Measurements from ENCODE around the gene TBX18. TPM values are rescaled to one million over a fixed set of nuclear protein-coding genes. Genes with fewer than 3 reads are reported as not detected.

The TBX18 gene
- total and polyA plus RNA-seq, 9 of the 15 experiments (the other 6 are each of a cell fraction or from before 2014, with no cell fraction given) = 4.0 to 36.1 (median 20.7) TPM

GRCh38 chr6:84791233-84791632 lies 26.8 kb upstream of the TBX18 start (continued):
- TF ChIP-seq, protein P1, sequence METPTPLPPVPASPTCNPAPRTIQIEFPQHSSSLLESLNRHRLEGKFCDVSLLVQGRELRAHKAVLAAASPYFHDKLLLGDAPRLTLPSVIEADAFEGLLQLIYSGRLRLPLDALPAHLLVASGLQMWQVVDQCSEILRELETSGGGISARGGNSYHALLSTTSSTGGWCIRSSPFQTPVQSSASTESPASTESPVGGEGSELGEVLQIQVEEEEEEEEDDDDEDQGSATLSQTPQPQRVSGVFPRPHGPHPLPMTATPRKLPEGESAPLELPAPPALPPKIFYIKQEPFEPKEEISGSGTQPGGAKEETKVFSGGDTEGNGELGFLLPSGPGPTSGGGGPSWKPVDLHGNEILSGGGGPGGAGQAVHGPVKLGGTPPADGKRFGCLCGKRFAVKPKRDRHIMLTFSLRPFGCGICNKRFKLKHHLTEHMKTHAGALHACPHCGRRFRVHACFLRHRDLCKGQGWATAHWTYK (CRISPR knock-in tag; IDR thresholded peaks at IDR 0.05) = no peak
- no peak for TF ChIP-seq SMAD2 (IDR thresholded peaks at IDR 0.05; ENCODE audit: low read depth, low read length)
- no peak for TF ChIP-seq ZC3H4 (CRISPR knock-in tag; IDR thresholded peaks at IDR 0.05; ENCODE audit: borderline replicate concordance)
- no peak for TF ChIP-seq ZNF165 (CRISPR knock-in tag; IDR thresholded peaks at IDR 0.05; ENCODE audit: borderline replicate concordance)
- TF ChIP-seq ZEB2 (IDR thresholded peaks at IDR 0.05) = no peak
- no peak for TF ChIP-seq ZNF239 (CRISPR knock-in tag; IDR thresholded peaks at IDR 0.05)
- TF ChIP-seq ZFP30 (CRISPR knock-in tag; IDR thresholded peaks at IDR 0.05; ENCODE audit: borderline replicate concordance) = no peak
- TF ChIP-seq, protein P2, sequence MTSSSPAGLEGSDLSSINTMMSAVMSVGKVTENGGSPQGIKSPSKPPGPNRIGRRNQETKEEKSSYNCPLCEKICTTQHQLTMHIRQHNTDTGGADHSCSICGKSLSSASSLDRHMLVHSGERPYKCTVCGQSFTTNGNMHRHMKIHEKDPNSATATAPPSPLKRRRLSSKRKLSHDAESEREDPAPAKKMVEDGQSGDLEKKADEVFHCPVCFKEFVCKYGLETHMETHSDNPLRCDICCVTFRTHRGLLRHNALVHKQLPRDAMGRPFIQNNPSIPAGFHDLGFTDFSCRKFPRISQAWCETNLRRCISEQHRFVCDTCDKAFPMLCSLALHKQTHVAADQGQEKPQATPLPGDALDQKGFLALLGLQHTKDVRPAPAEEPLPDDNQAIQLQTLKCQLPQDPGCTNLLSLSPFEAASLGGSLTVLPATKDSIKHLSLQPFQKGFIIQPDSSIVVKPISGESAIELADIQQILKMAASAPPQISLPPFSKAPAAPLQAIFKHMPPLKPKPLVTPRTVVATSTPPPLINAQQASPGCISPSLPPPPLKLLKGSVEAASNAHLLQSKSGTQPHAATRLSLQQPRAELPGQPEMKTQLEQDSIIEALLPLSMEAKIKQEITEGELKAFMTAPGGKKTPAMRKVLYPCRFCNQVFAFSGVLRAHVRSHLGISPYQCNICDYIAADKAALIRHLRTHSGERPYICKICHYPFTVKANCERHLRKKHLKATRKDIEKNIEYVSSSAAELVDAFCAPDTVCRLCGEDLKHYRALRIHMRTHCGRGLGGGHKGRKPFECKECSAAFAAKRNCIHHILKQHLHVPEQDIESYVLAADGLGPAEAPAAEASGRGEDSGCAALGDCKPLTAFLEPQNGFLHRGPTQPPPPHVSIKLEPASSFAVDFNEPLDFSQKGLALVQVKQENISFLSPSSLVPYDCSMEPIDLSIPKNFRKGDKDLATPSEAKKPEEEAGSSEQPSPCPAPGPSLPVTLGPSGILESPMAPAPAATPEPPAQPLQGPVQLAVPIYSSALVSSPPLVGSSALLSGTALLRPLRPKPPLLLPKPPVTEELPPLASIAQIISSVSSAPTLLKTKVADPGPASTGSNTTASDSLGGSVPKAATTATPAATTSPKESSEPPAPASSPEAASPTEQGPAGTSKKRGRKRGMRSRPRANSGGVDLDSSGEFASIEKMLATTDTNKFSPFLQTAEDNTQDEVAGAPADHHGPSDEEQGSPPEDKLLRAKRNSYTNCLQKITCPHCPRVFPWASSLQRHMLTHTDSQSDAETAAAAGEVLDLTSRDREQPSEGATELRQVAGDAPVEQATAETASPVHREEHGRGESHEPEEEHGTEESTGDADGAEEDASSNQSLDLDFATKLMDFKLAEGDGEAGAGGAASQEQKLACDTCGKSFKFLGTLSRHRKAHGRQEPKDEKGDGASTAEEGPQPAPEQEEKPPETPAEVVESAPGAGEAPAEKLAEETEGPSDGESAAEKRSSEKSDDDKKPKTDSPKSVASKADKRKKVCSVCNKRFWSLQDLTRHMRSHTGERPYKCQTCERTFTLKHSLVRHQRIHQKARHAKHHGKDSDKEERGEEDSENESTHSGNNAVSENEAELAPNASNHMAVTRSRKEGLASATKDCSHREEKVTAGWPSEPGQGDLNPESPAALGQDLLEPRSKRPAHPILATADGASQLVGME (CRISPR knock-in tag; IDR thresholded peaks at IDR 0.05) = no peak
- TF ChIP-seq ZNF830 (CRISPR knock-in tag; IDR thresholded peaks at IDR 0.05) = no peak
- TF ChIP-seq, protein P3, sequence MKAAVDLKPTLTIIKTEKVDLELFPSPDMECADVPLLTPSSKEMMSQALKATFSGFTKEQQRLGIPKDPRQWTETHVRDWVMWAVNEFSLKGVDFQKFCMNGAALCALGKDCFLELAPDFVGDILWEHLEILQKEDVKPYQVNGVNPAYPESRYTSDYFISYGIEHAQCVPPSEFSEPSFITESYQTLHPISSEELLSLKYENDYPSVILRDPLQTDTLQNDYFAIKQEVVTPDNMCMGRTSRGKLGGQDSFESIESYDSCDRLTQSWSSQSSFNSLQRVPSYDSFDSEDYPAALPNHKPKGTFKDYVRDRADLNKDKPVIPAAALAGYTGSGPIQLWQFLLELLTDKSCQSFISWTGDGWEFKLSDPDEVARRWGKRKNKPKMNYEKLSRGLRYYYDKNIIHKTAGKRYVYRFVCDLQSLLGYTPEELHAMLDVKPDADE (conservative IDR thresholded peaks at IDR 0.05; ENCODE audit: control insufficient read depth, low read depth, low read length) = no peak
- TF ChIP-seq FOSL1 (tag; conservative IDR thresholded peaks at IDR 0.05) = peak; percentile 87
- TF ChIP-seq TFAM (CRISPR knock-in tag; conservative IDR thresholded peaks at IDR 0.05) = no peak
- TF ChIP-seq PURB (CRISPR knock-in tag; IDR thresholded peaks at IDR 0.05; ENCODE audit: low read depth) = no peak
- no peak for TF ChIP-seq ZNF561 (CRISPR knock-in tag; conservative IDR thresholded peaks at IDR 0.05)
- TF ChIP-seq ZNF24 (IDR thresholded peaks at IDR 0.05) = no peak
- peak; percentile 83 for TF ChIP-seq SPI1 (IDR thresholded peaks at IDR 0.05; ENCODE audit: borderline replicate concordance, low read depth, low read length)
- TF ChIP-seq, protein P4, sequence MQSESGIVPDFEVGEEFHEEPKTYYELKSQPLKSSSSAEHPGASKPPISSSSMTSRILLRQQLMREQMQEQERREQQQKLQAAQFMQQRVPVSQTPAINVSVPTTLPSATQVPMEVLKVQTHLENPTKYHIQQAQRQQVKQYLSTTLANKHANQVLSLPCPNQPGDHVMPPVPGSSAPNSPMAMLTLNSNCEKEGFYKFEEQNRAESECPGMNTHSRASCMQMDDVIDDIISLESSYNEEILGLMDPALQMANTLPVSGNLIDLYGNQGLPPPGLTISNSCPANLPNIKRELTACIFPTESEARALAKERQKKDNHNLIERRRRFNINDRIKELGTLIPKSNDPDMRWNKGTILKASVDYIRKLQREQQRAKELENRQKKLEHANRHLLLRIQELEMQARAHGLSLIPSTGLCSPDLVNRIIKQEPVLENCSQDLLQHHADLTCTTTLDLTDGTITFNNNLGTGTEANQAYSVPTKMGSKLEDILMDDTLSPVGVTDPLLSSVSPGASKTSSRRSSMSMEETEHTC (IDR thresholded peaks at IDR 0.05) = no peak
- no peak for TF ChIP-seq U2AF2 (optimal IDR thresholded peaks at IDR 0.05; ENCODE audit: low read depth, low read length)
- TF ChIP-seq XRCC3 (IDR thresholded peaks at IDR 0.05) = no peak
